Uterus (tissue), 2 donors: ENCODE measurements around the gene TPM2.

Source experiments
- CTCF ChIP-seq, 4 experiments: fragments of 200-600 bp in 2 of 4; fragments of 450-650 bp in 2 of 4; sonication (generic) in 2 of 4; IDR thresholded peaks; one replicate each; pipeline ENCODE4 v1.5.1; 2016 to 2019; ENCODE audit warnings: antibody characterized with exemption in 4 of 4, mild to moderate bottlenecking in 2 of 4, moderate library complexity in 1 of 4
- POLR2A ChIP-seq, 2 donors: fragments of 450-650 bp; IDR thresholded peaks; one replicate each; pipeline ENCODE4 v1.6.1; 2016; ENCODE audit warnings: antibody characterized with exemption in 2 of 2, mild to moderate bottlenecking in 1 of 2, moderate library complexity in 1 of 2

GRCh38 chr9:35658968-35659220 lies 30.8 kb downstream of the TPM2 start:
- TF ChIP-seq CTCF (IDR thresholded peaks at IDR 0.05): no peak
- TF ChIP-seq POLR2A (IDR thresholded peaks at IDR 0.05): no peak
